IPS-18c (cell line): ENCODE results near the gene EIF4ENIF1.
"Not testable (repeated sequence)": the region's sequence is repeated elsewhere in the genome, so short reads cannot be mapped to it uniquely, and the experiment has no call there.

Experiments
- H3K4me3 ChIP-seq: 2 replicates; pipeline ENCODE4 v1.7.0; 2013; ENCODE audit warnings: low read depth, mild to moderate bottlenecking, low read length, moderate library complexity; ENCODE audit not compliant: insufficient read depth
- H3K9me3 ChIP-seq: one replicate; pipeline ENCODE4 v1.6.1; 2013; ENCODE audit warnings: mild to moderate bottlenecking, low read length, moderate library complexity; ENCODE audit not compliant: control insufficient read depth, insufficient read depth

EIF4ENIF1 gene

GRCh38 chr22:31496007-31496734 lies 6.5 kb upstream of the EIF4ENIF1 start, which contains the start of gene SFI1:
TSS of gene SFI1 (plus strand) at chr22:31496536. CDS start at chr22:31508285, 11,749 bp downstream.
- peak within 1 kb of the TSS; percentile 88 for H3K4me3 ChIP-seq
- H3K9me3 ChIP-seq: no peaks in the 10 kb centered on the region

- Histone ChIP-seq H3K9me3 (no peaks in the 10 kb centered on the region), H3K4me3 (peak overlapping the region; percentile 88; the same call in 1 of the 2 replicates)
Measured at GRCh38 chr22:31495343-31495742, 5.7 kb upstream of the EIF4ENIF1 start.

- not testable (repeated sequence) for H3K4me3 ChIP-seq, H3K9me3 ChIP-seq
Measured at GRCh38 chr22:31493355-31493754, 3.7 kb upstream of the EIF4ENIF1 start.

DNA sequence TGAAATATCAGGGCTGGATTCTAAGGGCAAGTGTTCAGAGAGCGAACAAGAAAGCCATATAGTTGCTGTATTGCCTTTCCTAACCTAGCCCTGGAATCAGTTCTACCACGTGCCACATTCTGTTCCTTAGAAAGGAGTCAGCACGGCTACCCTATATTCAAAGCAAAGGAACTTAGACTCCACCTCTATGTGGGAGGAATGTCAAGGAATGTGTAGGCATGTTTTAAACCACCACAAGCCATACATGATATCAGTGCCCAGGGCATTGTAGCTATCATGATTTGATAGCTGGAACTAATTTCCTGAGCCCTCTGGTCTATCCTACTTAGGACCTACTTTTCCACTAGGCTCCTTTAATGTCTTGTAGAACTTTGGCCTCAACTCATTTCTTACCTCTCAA lies 2.5 kb upstream of the EIF4ENIF1 start:
- peaks cover 2% of the 10 kb centered on the region for H3K9me3 ChIP-seq
- no peak overlapping the region for H3K4me3 ChIP-seq

DNA sequence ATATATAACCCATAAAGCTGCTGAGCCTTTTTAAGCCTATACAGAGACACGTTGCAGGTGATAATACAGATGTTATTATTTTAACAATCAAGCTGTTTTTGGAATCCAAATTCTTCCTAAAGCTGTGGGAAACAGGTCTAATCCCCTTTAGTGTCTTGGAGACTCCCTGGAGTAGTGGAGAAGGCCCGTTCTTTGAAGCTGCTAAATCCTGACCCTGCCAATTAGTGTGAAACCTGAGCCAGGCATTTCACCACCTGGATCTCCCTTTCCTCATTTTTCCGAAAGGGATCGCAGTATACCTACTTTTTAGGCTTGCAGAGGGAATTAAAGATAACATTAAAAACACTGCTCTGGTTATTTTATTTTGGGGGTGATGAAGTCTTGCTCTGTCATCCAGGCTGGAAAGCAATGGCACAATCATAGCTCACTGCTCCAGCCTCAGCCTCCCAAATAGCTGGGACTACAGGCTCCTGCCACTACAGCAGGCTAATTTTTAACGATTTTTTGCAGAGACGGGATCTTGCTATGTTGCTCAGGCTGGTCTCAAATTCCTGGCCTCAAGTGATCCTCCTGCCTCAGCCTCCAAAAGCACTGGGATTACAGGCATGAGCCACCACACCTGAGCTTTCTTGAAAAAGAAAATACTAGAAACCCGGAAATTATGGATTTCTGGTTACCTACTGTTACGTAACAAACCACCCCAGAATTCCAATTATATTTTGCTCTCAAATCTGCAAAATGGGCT lies 1.7 kb upstream of the EIF4ENIF1 start:
- Histone ChIP-seq H3K9me3 (peaks cover 2% of the 10 kb centered on the region), H3K4me3 (no peak overlapping the region)

DNA sequence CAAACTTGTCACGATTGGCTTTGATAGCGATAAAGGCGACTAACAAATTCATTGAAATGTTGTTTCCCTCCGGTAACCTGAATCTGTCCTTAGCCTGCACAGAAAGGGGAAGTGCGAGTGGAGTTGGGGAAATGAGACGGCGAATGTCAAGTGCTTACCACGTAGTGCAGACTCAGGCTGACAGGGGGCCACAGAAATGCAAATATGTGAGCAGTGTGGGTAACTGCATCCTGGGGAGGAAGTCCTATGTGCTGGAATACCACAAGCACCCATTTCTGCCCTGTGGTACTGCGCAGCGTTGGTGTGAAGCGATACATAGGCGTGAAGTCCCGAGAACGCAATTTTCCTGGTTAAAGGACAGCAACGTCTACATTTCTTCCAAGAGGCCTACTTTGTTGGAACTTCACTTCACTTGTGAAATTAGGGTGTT lies 869 bp upstream of the EIF4ENIF1 start:
- Histone ChIP-seq H3K4me3 (peak overlapping the region; percentile 86), H3K9me3 (peaks cover 2% of the 10 kb centered on the region)

GRCh38 chr22:31488988-31489617 lies 539 bp downstream of the EIF4ENIF1 start:
- Histone ChIP-seq H3K9me3 (peaks cover 2% of the 10 kb centered on the region), H3K4me3 (peak overlapping the region; percentile 86)

GRCh38 chr22:31488346-31488883 lies 1.2 kb downstream of the EIF4ENIF1 start:
- peak overlapping the region; percentile 86; the same call in 1 of the 2 replicates for H3K4me3 ChIP-seq

DNA sequence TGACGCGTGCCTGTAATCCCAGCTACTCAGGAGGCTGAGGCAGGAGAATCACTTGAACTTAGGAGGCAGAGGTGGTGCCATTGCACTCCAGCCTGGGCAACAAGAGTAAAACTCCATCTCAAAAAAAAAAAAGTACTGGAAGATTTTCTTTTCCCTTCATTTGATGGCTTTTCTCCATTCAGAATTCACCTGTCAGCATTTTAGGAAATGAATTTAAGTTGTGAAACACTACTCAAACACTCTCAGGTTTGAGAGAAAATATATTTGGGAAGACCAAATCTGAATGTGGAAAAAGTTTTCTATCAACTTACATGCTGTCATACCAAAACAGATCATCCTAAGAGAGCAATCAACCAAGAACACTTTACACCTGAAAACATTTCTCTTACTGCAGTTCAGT lies 2.7 kb downstream of the EIF4ENIF1 start:
- no peak overlapping the region for H3K4me3 ChIP-seq
- peaks cover 2% of the 10 kb centered on the region for H3K9me3 ChIP-seq

More at GRCh38 chr22:31488346-31488883, 1.2 kb downstream of the EIF4ENIF1 start:
- H3K9me3 ChIP-seq: peaks cover 2% of the 10 kb centered on the region

GRCh38 chr22:31486369-31486768 lies 3.3 kb downstream of the EIF4ENIF1 start:
- H3K4me3 ChIP-seq, H3K9me3 ChIP-seq: not testable (repeated sequence)

- not testable (repeated sequence) for H3K4me3 ChIP-seq, H3K9me3 ChIP-seq
Measured at GRCh38 chr22:31482470-31482869, 7.2 kb downstream of the EIF4ENIF1 start.

GRCh38 chr22:31481129-31481528 lies 8.5 kb downstream of the EIF4ENIF1 start:
- no peaks in the 10 kb centered on the region for H3K9me3 ChIP-seq
- H3K4me3 ChIP-seq: no peak overlapping the region

DNA sequence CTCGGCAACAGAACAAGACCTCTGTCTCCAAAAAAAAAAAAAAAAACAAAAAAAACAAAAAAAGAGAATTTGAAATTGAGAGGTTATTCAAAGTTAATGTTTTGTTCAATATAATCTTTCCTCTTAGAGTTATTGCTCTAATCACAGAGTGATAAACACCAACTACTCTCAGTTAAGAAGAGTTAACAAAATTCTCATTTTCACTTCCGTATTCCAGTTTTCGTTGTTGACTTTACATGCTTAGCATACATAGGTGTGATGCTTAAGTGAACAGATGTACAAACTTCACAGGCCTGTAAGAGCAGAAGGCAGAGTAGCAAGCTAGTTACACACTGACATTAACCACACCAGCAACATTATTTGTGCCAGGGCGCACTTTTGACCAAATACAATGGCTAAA lies 12.3 kb downstream of the EIF4ENIF1 start:
- no peak overlapping the region for H3K4me3 ChIP-seq

DNA sequence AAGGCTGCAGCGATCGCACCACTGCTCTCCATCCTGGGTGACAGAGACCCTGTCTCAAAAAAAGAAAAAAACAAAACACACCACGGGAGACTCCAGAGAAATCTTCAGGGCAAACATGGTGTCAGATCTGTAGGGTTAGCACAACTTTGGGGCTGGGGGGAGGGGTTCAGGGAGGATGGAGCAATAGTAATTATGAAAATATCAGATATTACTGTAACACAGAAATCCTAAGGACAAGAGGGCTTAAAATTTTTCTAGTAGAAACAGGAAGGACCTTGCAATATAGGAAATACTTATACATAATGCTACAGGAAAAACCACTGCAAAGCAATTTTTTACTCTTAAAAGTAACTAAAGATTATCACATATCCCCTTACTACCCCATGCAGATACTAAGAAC lies 13.8 kb downstream of the EIF4ENIF1 start:
- no peak overlapping the region for H3K4me3 ChIP-seq
- no peaks in the 10 kb centered on the region for H3K9me3 ChIP-seq

More for the DNA sequence above, 12.3 kb downstream of the EIF4ENIF1 start:
- no peaks in the 10 kb centered on the region for H3K9me3 ChIP-seq

DNA sequence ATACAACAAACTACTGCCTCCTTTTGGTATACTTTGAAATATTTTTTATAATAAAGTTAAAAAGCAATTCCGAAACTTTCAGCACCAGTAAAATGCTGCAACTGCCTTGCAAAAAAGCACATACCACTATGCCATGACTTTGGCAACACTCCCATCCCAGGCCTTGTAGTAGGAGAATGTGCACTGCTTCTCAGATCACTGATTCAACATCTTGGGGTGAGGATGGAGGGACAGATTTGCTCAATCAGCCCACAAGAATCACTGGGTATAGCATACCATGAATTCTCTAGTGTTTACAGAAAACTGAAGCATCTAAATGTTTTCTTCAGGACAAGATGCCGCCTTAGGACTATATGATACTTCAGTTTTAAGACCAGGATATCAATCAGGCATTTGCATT lies 14.9 kb downstream of the EIF4ENIF1 start:
- no peaks in the 10 kb centered on the region for H3K9me3 ChIP-seq
- H3K4me3 ChIP-seq: no peak overlapping the region

GRCh38 chr22:31465307-31465706 lies 24.3 kb downstream of the EIF4ENIF1 start:
- Histone ChIP-seq H3K9me3 (no peaks in the 10 kb centered on the region), H3K4me3 (no peak overlapping the region)

DNA sequence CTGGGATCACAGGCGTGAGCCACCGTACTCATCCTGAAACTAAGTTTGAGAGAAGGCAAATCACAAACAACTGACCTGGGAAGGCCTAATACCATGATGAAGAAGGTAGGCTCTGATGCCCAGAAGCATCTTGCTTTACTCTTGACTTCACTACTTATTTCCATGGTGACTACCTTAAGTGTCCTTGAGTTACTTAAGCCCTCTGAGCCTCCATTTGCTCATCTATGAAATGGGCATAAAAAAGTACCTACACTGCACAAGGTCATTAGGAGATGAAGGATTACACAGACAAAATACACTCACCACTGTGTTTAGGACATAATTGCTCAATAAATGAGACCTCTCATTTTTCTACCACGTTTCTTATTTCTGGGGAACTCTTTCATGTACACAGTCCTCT lies 27.9 kb downstream of the EIF4ENIF1 start:
- Histone ChIP-seq H3K4me3 (no peak overlapping the region), H3K9me3 (no peaks in the 10 kb centered on the region)
